Mucosa of rectum (tissue), 2 donors: ENCODE data around the gene EMC6.

Experiments
- H3K27ac ChIP-seq, 2 donors: one replicate each; pipeline ENCODE4 v1.7.0; 2013; ENCODE audit warnings: inconsistent platforms in 2 of 2, low read depth in 2 of 2, low read length in 2 of 2
- H3K27me3 ChIP-seq, 2 donors: one replicate each; pipeline ENCODE4 v1.7.0; 2013; ENCODE audit warnings: low read length in 2 of 2; ENCODE audit not compliant: control insufficient read depth in 2 of 2, insufficient read depth in 2 of 2
- H3K36me3 ChIP-seq, 2 donors: one replicate each; pipeline ENCODE4 v1.7.0; 2013; ENCODE audit warnings: low read length in 2 of 2; ENCODE audit not compliant: control insufficient read depth in 2 of 2, insufficient read depth in 2 of 2
- H3K4me1 ChIP-seq, 2 donors: one replicate each; pipeline ENCODE4 v1.7.0; 2013; ENCODE audit warnings: low read length in 2 of 2, mild to moderate bottlenecking in 1 of 2; ENCODE audit not compliant: control insufficient read depth in 2 of 2, insufficient read depth in 2 of 2
- H3K4me3 ChIP-seq, 2 donors: one replicate each; pipeline ENCODE4 v1.7.0; 2013; ENCODE audit warnings: low read length in 2 of 2
- H3K9ac ChIP-seq, 2 donors: one replicate each; pipeline ENCODE4 v1.7.0; 2013; ENCODE audit warnings: low read length in 2 of 2, low read depth in 1 of 2, mild to moderate bottlenecking in 1 of 2
- H3K9me3 ChIP-seq, 2 donors: one replicate each; pipeline ENCODE4 v1.7.0; 2013; ENCODE audit warnings: low read length in 2 of 2; ENCODE audit not compliant: control insufficient read depth in 2 of 2
- donor health status: healthy.
- donor health status: Normal muscosa, but diverticular disease.

Gene EMC6

DNA sequence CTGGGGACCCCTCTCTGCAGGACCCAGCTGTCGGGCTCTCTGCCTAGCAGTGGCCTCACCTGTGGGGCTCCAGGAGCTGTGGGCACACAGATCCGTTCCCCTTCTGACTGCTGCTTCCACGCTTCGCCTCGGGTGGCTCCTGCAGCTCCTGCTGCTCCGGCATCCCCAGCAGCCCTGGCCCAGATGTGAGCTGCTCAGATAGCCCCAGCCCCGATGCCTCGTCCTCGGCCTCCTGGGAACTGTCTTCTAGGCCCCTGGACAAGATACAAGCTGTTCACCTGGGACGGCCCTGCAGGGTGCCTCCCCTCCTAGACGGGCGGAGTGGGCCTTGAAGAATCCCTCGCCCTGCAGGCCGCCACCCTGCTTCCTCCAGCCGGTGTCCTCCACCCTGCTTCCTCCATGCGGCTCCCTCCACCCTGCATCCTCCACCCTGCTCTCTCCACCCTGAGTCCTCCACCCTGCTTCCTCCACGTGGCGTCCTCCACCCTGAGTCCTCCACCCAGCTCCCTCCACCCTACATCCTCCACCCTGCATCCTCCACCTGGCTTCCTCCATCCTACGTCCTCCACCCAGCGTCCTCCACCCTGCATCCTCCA is 11.0 kb downstream of the EMC6 start:
- peaks cover 0 to 3% of the 10 kb centered on the region in 2 donors for H3K27me3 ChIP-seq
- H3K4me3 ChIP-seq: no peak overlapping the region

DNA sequence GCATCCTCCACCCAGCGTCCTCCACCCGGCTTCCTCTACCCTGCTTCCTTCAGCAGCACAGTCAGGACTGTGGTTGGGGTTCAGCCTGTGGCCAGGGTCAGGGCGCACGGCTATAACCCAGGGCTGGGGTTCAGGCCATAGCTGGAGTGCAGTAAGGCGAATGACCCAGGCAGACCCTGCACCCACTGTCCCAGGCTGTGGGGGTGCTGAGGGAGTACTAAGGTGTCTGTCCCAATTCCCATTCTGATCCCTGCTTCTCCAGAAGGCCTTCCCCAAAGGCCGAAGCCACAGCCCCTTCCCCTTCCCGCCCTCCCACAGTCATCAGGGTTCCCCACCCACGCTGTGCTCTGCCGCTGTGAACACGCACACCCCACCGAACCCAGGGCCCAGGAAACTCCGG is 12.4 kb downstream of the EMC6 start:
- no peak overlapping the region for H3K9ac ChIP-seq
- H3K27me3 ChIP-seq: peaks cover 0 to 8% of the 10 kb centered on the region in 2 donors
- no peak overlapping the region for H3K4me3 ChIP-seq
- H3K4me1 ChIP-seq: peaks cover 0 to 3% of the 10 kb centered on the region in 2 donors
- no peaks in the 10 kb centered on the region for H3K36me3 ChIP-seq
- H3K27ac ChIP-seq: no peak overlapping the region
- no peaks in the 10 kb centered on the region for H3K9me3 ChIP-seq

More for the DNA sequence above, 11.0 kb downstream of the EMC6 start:
- H3K27ac ChIP-seq: no peak overlapping the region
- H3K9ac ChIP-seq: no peak overlapping the region
- H3K36me3 ChIP-seq: no peaks in the 10 kb centered on the region
- H3K4me1 ChIP-seq: peaks cover 0 to 3% of the 10 kb centered on the region in 2 donors
- no peaks in the 10 kb centered on the region for H3K9me3 ChIP-seq

DNA sequence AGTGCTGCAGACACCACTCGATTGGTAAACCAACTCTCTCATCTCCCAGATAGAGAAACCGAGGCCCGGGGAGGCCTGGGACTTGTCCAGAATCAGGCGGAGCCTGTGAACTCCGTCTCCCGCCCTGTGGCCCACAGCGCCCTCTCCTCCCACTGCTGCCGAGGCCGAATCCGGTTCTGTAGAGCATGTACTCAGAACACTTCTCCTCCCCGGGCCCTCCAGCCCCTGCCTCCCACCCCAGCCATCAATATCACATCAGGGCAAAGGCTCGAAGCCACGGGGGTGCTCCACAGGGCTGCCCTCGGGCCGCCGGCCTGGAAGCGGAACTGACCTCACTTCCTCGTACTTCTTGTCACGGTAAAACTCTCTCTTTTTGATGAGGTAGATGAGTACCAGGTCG is 13.0 kb downstream of the EMC6 start:
- H3K9ac ChIP-seq: no peak overlapping the region
- H3K4me3 ChIP-seq: no peak overlapping the region
- peaks cover 0 to 8% of the 10 kb centered on the region in 2 donors for H3K27me3 ChIP-seq
- H3K27ac ChIP-seq: no peak overlapping the region
- peaks cover 0 to 3% of the 10 kb centered on the region in 2 donors for H3K4me1 ChIP-seq
- H3K36me3 ChIP-seq: no peaks in the 10 kb centered on the region
- no peaks in the 10 kb centered on the region for H3K9me3 ChIP-seq

DNA sequence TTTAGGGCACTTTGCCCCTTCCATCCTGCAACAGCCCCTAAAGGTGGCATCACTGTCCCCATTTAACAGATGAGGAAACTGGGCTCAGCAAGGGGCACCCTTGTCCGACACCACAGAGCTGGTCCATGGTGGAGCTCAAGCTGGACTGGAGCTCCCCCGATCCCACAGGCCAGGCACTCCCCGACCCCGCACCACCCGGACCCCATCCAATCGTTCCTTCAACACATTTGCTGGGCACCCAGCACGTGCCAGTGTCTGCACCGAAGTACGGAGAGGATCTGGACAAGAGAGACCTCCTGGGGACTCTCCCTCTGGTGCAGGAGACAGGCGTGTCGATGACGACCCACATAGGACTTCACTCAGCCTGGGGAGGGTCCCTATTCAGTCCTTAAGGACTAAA is 13.4 kb downstream of the EMC6 start:
- peaks cover 0 to 3% of the 10 kb centered on the region in 2 donors for H3K4me1 ChIP-seq
- H3K9me3 ChIP-seq: no peaks in the 10 kb centered on the region
- H3K4me3 ChIP-seq: no peak overlapping the region
- no peak overlapping the region for H3K9ac ChIP-seq
- no peak overlapping the region for H3K27ac ChIP-seq
- no peaks in the 10 kb centered on the region for H3K36me3 ChIP-seq
- H3K27me3 ChIP-seq: peaks cover 0 to 8% of the 10 kb centered on the region in 2 donors

DNA sequence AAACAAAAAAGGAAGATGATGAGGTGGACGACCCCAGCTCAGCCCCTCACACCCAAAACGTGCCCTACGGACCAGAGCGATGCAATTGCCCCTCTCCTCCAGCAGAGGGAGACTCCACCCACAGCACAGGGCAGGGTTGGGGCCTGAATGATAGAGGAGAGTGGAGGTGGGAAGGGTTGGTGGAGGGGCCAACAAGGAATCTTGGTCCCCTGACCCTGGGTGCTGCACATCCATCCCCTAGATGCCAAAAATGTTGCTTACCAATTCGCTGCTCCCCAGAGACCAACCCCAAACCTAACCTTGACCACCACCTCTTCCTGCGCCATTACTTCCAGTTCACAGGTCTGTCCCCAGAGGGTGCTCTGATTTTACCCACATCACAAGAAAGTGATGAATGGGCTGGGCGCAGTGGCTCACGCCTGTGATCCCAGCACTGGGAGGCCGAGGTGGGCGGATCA is 14.5 kb downstream of the EMC6 start:
- peaks cover 0 to 8% of the 10 kb centered on the region in 2 donors for H3K27me3 ChIP-seq
- no peak overlapping the region for H3K4me3 ChIP-seq
- no peak overlapping the region for H3K27ac ChIP-seq
- no peaks in the 10 kb centered on the region for H3K36me3 ChIP-seq
- peaks cover 0 to 3% of the 10 kb centered on the region in 2 donors for H3K4me1 ChIP-seq
- no peak overlapping the region for H3K9ac ChIP-seq
- H3K9me3 ChIP-seq: no peaks in the 10 kb centered on the region

DNA sequence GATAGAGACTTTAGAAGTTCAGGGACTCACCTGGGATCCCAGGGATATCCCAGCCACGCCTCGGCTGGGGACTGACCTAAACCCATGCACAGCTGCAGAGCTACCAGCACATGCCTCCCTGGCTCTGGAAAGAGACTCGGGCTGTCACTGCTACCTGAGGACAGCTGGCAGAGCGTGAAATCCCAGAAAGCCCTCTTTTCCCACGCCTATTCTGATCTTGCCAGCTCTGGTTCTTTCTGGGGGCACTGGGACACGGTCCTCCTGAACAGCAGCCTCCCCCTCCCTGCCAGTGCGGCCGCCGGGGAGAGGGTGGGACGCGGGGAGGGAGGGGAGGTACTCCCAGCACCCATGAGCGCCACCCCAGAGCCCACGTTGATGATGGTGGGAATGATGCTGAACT is 16.6 kb downstream of the EMC6 start:
- Histone ChIP-seq H3K9me3 (no peaks in the 10 kb centered on the region), H3K27ac (no peak overlapping the region), H3K4me1 (peaks cover 0 to 3% of the 10 kb centered on the region in 2 donors), H3K27me3 (peaks cover 0 to 8% of the 10 kb centered on the region in 2 donors), H3K4me3 (no peak overlapping the region), H3K36me3 (no peaks in the 10 kb centered on the region), H3K9ac (no peak overlapping the region)

DNA sequence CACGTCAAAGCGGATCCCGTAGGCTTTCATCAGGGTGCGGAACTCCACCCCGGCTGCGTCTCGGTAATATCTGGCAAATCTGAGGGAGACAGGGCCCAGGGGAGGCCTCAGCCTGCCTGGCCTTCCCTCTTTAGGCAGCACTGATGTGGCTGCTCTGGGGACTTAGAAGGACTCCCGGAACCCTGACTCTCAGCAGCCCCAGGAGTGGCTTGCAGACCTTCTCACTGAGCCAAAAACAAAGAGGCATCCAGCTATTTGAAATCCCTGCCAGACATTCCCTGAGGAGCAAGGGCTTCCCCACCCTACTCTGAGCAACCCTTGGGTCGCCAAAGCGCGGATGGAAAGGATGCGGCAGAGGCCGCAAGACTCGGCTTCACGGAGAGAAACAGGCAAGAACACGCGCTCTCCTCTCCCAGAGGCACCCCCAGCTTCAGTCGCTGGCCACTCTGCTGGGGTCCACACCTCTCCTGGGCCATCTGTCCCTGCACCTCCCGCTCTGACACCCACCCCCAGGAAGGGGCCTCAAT is 19.5 kb downstream of the EMC6 start:
- Histone ChIP-seq H3K9ac (no peak overlapping the region), H3K27ac (no peak overlapping the region), H3K4me1 (peaks cover 0 to under 1% of the 10 kb centered on the region in 2 donors), H3K4me3 (no peak overlapping the region), H3K27me3 (peaks cover 0 to 8% of the 10 kb centered on the region in 2 donors), H3K36me3 (no peaks in the 10 kb centered on the region), H3K9me3 (no peaks in the 10 kb centered on the region)

DNA sequence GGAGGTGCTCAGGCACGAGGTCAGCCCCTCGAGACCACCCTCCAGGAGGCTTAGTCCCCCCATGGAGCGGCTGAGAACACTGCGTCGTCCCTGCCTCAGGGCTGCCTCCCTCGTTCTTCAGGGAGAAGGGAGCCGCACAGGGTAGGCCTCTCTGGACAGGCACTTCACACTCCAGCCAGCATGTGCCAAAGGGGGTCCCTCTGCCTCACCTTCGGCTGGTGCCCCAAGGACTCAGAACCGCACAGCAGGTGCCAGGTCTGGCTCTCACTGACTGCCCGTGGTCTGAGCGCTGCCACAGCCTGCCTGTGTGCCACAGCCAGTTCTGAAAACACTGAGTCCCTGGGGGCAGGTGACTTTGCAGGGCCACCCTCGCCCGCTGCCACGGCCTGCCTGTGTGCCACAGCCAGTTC is 20.2 kb downstream of the EMC6 start:
- Histone ChIP-seq H3K9me3 (no peaks in the 10 kb centered on the region), H3K9ac (no peak overlapping the region), H3K27me3 (peaks cover 0 to 7% of the 10 kb centered on the region in 2 donors), H3K27ac (no peak overlapping the region), H3K4me1 (no peaks in the 10 kb centered on the region), H3K36me3 (no peaks in the 10 kb centered on the region), H3K4me3 (no peak overlapping the region)

DNA sequence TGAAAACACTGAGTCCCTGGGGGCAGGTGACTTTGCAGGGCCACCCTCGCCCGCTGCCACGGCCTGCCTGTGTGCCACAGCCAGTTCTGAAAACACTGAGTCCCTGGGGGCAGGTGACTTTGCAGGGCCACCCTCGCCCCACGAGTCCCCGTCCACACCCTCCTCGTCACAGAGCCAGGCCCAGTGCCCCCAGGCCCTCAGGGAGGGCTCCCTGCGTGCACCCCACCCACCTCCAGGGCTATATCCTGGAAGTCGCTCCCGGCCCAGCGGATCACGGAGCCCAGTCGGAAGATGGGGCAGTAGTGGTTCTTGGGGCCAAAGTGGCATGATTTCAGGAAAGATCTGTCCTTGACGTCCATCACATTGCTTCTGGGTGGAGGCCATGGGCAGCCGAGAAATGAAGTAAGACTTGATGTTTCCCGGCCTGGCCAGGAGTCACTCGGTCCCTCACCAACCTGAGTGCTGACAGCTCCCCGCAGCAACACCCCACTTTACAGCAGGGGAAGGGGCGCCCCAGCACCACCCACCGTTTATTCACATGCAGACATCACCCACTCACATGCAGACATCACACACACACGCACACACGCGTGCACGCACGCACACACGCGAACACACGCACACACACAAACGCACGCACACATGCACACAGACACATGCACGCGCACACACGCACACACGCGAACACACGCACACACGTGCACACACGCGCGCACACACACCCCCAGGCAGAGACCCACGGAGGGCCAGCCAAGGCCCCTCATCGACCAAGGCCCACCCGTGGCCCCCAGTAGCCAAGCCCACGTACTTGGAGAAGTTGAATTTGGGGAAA is 20.9 kb downstream of the EMC6 start:
- Histone ChIP-seq H3K27ac (no peak overlapping the region), H3K4me1 (no peaks in the 10 kb centered on the region), H3K4me3 (no peak overlapping the region), H3K9me3 (no peaks in the 10 kb centered on the region), H3K36me3 (no peaks in the 10 kb centered on the region), H3K27me3 (peaks cover 1 to 6% of the 10 kb centered on the region in 2 donors), H3K9ac (no peak overlapping the region)

DNA sequence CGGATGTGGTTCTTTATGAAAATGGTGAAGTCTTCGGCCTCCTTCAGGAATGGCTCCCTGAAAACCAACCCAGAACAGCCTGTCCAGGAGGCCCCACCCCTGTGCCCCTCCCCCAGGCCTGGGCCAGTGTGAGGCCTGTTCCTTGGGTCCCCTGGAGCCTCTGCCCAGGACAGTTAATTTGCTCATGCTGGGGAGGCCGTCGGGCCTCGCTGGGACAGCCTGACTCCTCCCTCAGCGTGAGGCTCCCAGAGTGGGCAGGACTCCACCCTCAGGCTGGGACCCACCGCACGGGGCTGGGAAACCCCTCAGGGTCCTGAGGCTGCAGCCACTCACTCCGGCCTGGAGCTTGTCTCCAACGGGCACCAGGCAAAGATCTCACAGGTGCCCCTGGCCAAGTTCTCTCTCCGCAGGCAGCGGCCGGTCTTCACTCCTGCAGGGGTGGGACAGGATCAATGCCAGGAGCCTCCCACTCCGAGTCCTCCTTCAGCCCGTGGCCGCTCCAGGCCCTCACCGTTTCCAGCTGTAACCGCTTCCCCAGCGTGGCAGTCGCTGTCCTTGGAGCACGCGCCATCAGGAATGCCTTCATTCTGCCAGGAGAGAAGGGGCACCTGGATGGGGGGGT is 21.6 kb downstream of the EMC6 start:
- no peak overlapping the region for H3K4me3 ChIP-seq
- H3K4me1 ChIP-seq: no peaks in the 10 kb centered on the region
- no peak overlapping the region for H3K27ac ChIP-seq
- no peaks in the 10 kb centered on the region for H3K9me3 ChIP-seq
- peaks cover under 1 to 8% of the 10 kb centered on the region in 2 donors for H3K27me3 ChIP-seq
- no peaks in the 10 kb centered on the region for H3K36me3 ChIP-seq
- no peak overlapping the region for H3K9ac ChIP-seq
